Mononuclear cell (primary cell): ENCODE data around the gene SLX4. TPM values are rescaled to one million over a fixed set of nuclear protein-coding genes. Genes with fewer than 3 reads are reported as not detected.

Source experiments
- H3K27me3 ChIP-seq: 2 replicates; pipeline ENCODE4 v1.6.0; 2011; ENCODE audit warnings: low read length, control low read depth; ENCODE audit not compliant: insufficient read depth
- H3K4me1 ChIP-seq: 2 replicates; pipeline ENCODE4 v1.5.1; 2011; ENCODE audit warnings: mild to moderate bottlenecking, low read length, control low read depth; ENCODE audit not compliant: insufficient read depth
- H3K4me3 ChIP-seq: 2 replicates; pipeline ENCODE4 v1.5.1; 2011; ENCODE audit warnings: mild to moderate bottlenecking, low read length, moderate library complexity
- H3K9me3 ChIP-seq: 2 replicates; pipeline ENCODE4 v1.5.1; 2011; ENCODE audit warnings: low read depth, mild to moderate bottlenecking, control low read depth, low read length
- total RNA-seq: library from RNA; depleted of rRNA; stranded (reverse); fragments of >200 nt; gene quantifications from one replicate; pipeline ENCODE4 v1.2.3, GENCODE V29; 2012

SLX4 gene
- total RNA-seq, 1 donor = 2.5 TPM

DNA sequence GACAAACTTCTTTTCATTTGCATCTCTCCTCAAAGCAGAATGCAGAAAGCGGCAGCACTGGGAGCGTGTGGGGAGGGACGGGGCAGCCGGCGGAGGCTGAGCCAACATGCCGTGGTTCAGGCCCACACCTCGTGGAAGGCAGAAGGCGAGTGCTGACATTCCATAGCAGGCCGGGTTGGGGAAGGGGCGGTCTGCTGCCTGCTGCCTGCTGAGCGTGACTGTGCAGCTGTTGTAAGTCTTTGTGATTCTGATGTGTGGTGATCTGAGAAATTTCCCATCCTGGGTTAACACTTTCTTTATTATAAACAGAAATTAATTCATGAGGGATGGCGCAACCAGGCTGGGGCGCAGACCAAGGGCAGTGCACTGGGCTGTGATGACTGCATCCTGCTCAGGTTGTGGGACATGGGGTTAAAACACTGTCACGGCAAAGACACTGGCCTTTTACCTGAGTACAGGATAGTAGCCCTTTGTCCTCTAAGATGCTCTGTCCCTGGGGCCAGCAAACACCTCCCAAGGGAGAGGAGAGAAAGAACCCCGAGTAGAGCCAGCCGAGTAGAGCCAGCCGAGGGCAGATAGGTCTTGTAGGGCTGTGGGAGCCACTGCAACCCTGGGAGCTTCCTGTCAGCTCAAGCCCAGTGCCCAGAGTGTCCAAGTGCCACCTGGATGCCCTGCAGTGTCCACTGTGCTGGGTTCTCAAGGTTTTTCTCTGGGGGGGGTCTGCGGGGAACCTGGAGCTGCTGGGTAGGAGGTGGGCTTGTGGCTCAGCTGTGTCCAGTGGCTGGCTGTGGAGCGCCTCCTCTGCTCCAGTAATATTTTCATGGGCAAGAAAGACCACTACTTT lies 34.3 kb upstream of the SLX4 start:
- Histone ChIP-seq H3K27me3 (no peaks in the 10 kb centered on the region), H3K4me1 (no peaks in the 10 kb centered on the region), H3K9me3 (no peaks in the 10 kb centered on the region), H3K4me3 (no peak overlapping the region)

GRCh38 chr16:3645108-3645503 lies 33.7 kb upstream of the SLX4 start:
- H3K27me3 ChIP-seq = no peaks in the 10 kb centered on the region

DNA sequence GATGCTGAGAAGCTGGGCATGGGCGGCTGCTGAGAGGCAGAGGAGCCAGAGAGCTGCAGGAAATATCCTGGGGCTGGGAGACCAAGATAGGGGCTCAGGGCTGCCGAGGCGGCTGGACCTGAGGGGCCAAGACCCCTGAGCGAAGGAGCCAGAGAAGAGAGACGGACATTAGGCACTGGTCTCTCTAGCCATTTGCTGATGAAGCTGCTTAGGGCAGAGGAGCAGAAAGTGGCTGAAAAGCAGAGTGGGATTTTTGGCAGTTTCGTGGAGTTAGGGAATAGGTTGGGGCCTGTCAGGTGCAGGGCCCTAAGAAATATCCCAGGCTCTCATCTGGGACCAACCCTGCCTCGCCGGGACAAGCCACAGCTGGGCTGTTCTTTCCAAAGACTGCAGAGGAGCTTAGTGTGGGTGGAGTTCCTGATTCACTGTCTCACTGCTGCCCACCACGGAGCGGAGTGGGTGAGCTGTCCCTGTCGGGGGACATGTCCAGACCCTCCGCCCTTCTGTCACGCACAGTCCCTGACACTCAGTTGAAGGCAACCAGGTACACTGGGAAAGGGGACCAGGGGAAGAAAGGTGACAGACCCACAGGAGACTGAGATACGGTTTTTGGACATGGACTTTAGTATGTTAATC lies 31.8 kb upstream of the SLX4 start:
- no peak overlapping the region for H3K4me3 ChIP-seq
- no peaks in the 10 kb centered on the region for H3K27me3 ChIP-seq
- no peaks in the 10 kb centered on the region for H3K9me3 ChIP-seq
- no peaks in the 10 kb centered on the region for H3K4me1 ChIP-seq

More at GRCh38 chr16:3645108-3645503, 33.7 kb upstream of the SLX4 start:
- no peaks in the 10 kb centered on the region for H3K9me3 ChIP-seq
- H3K4me3 ChIP-seq = no peak overlapping the region
- H3K4me1 ChIP-seq = no peaks in the 10 kb centered on the region

GRCh38 chr16:3642397-3643094 lies 31.1 kb upstream of the SLX4 start:
- no peak overlapping the region for H3K4me3 ChIP-seq
- no peaks in the 10 kb centered on the region for H3K27me3 ChIP-seq
- H3K4me1 ChIP-seq = peaks cover 3% of the 10 kb centered on the region
- no peaks in the 10 kb centered on the region for H3K9me3 ChIP-seq

GRCh38 chr16:3641801-3642396 lies 30.5 kb upstream of the SLX4 start:
- peaks cover 10% of the 10 kb centered on the region for H3K4me1 ChIP-seq
- no peaks in the 10 kb centered on the region for H3K9me3 ChIP-seq
- no peaks in the 10 kb centered on the region for H3K27me3 ChIP-seq

DNA sequence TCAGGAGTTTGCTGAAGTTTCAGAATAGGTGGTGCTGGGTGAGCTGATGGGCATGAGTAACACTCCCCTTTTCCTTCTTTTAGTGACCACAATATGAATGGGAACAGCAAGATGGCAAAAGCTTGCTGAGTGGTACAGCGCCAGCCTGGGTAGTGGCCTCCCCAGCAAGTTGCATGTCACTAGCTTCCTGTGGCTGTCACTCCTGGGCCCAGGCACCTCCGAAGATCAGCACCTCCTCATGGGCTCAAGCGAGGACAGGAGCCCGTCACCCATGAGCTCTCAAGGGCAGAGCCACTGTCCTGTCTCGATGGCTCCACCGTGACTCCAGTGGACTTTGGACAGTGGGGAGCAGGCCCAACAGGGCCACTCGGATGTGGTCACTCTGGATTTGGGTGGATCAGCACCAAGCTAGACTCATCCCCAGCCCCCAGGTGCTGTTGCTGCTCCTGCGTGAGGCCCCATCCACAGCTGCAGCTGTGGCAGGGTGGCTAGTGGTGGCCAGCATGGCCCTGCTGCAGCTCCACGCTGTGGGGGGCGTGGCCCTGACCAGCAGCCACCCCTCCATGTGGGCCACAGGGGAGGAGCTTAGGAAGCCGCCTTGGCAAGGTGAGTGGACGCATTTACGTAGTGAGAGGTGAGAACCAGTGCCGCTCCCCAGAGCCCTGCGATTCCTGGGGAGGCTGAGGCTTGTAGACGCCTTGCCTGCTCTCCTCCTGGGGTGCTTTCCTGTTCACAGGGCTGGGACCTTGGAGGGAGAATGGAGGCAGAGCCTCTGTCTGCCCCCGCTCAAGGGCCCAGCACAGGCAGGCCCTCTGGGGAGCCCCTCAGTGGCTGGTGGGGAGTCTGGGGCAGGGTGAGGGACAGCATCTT lies 29.5 kb upstream of the SLX4 start:
- no peaks in the 10 kb centered on the region for H3K9me3 ChIP-seq
- H3K27me3 ChIP-seq = no peaks in the 10 kb centered on the region
- peaks cover 12% of the 10 kb centered on the region for H3K4me1 ChIP-seq
- H3K4me3 ChIP-seq = no peak overlapping the region

More at GRCh38 chr16:3641801-3642396, 30.5 kb upstream of the SLX4 start:
- H3K4me3 ChIP-seq = no peak overlapping the region

GRCh38 chr16:3640207-3640606 lies 28.8 kb upstream of the SLX4 start:
- H3K27me3 ChIP-seq = no peaks in the 10 kb centered on the region
- H3K4me1 ChIP-seq = peaks cover 12% of the 10 kb centered on the region
- no peak overlapping the region for H3K4me3 ChIP-seq
- H3K9me3 ChIP-seq = no peaks in the 10 kb centered on the region

GRCh38 chr16:3638916-3639644 lies 27.7 kb upstream of the SLX4 start:
- Histone ChIP-seq H3K4me1 (peaks cover 12% of the 10 kb centered on the region), H3K9me3 (no peaks in the 10 kb centered on the region), H3K27me3 (no peaks in the 10 kb centered on the region), H3K4me3 (no peak overlapping the region)

DNA sequence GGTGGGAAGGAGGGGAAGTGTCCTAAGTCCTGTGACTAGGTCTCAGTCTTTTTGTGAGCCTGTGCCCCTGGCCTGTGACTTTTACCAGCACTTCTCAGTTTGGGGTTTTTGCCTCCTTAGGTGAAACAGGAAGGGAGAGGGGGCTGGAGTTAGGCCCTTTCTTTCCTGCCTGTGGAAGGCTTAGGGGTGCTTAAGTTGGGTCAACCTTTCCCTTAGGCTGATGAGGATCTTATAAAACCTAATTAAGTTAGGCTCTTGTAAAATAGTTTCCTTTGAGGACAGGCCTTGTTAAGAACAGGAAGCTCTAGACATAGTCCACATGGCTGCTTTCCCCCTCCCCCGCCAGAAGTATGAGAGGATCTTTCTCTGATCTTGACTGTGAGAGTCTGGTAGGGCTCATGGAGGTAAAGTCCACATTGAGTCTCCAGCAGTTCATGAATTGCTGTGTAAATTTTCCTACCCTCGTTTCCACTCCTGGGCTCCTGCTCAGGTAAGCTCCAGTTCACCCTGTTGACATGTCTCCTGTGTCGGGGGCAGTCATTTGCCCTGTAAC lies 26.0 kb upstream of the SLX4 start:
- Histone ChIP-seq H3K4me3 (no peak overlapping the region), H3K4me1 (peaks cover 12% of the 10 kb centered on the region), H3K27me3 (no peaks in the 10 kb centered on the region), H3K9me3 (no peaks in the 10 kb centered on the region)

GRCh38 chr16:3625911-3626732 lies 14.7 kb upstream of the SLX4 start:
- no peak overlapping the region for H3K4me3 ChIP-seq
- H3K27me3 ChIP-seq = no peaks in the 10 kb centered on the region

DNA sequence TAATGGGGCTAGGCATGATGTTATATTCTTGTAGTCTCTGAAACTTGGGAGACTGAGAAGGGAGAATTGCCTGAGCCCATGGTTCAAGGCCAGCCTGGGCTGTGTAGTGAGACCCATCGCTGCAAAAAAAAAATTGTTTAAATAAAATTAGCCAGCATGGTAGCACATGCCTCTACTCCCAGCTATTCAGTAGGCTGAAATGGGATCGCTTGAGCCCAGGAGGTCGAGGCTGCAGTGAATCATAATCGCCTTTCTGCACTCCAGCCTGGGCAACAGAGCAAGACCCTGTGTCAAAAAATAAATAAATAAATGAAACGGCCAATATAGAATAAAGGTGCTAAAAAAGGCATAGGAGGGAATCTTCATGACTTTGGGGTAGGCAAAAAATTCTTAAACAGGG lies 13.9 kb upstream of the SLX4 start:
- H3K4me1 ChIP-seq = peaks cover 49% of the 10 kb centered on the region
- no peak overlapping the region for H3K4me3 ChIP-seq
- no peaks in the 10 kb centered on the region for H3K9me3 ChIP-seq
- H3K27me3 ChIP-seq = no peaks in the 10 kb centered on the region

More at GRCh38 chr16:3625911-3626732, 14.7 kb upstream of the SLX4 start:
- H3K4me1 ChIP-seq = peaks cover 49% of the 10 kb centered on the region
- no peaks in the 10 kb centered on the region for H3K9me3 ChIP-seq

- Histone ChIP-seq H3K4me1 (peaks cover 48% of the 10 kb centered on the region), H3K4me3 (no peak overlapping the region), H3K27me3 (no peaks in the 10 kb centered on the region), H3K9me3 (no peaks in the 10 kb centered on the region)
These were observed 12.2 kb upstream of the SLX4 start for GRCh38 chr16:3623642-3624041.

GRCh38 chr16:3618769-3619141 lies 7.3 kb upstream of the SLX4 start:
- H3K27me3 ChIP-seq = no peaks in the 10 kb centered on the region
- no peaks in the 10 kb centered on the region for H3K9me3 ChIP-seq
- H3K4me3 ChIP-seq = no peak overlapping the region
- peaks cover 28% of the 10 kb centered on the region for H3K4me1 ChIP-seq
